HPDE6-E6E7 (cell line): ENCODE results near the gene ARHGAP26.

Source experiments
- DNase-seq: peaks from one replicate; pipeline ENCODE4 v3.0.0; 2011; ENCODE audit warnings: missing footprints; ENCODE audit errors: extremely low spot score

The ARHGAP26 gene

GRCh38 chr5:143239882-143240518 is 469.8 kb downstream of the ARHGAP26 start:
- DNase-seq, result no peak

- DNase-seq, result no peak
Measured at GRCh38 chr5:143241892-143242291, 471.7 kb downstream of the ARHGAP26 start.

GRCh38 chr5:143243103-143243502 is 472.9 kb downstream of the ARHGAP26 start:
- no peak for DNase-seq

- DNase-seq, result peak; percentile 79
Measured at GRCh38 chr5:143244000-143244736, 474.0 kb downstream of the ARHGAP26 start.

- DNase-seq, result no peak
Measured at GRCh38 chr5:143244990-143245389, 474.8 kb downstream of the ARHGAP26 start.

- DNase-seq, result peak; percentile 96
Measured at GRCh38 chr5:143245929-143246561, 475.9 kb downstream of the ARHGAP26 start.

GRCh38 chr5:143247134-143247815 is 477.1 kb downstream of the ARHGAP26 start:
- no peak for DNase-seq

- no peak for DNase-seq
Measured at GRCh38 chr5:143248391-143248790, 478.2 kb downstream of the ARHGAP26 start.

- DNase-seq, result peak; percentile 57
Measured at GRCh38 chr5:143248822-143249579, 478.8 kb downstream of the ARHGAP26 start.

GRCh38 chr5:143249851-143250250 is 479.7 kb downstream of the ARHGAP26 start:
- no peak for DNase-seq

GRCh38 chr5:143251190-143251589 is 481.0 kb downstream of the ARHGAP26 start:
- no peak for DNase-seq

GRCh38 chr5:143251946-143252345 is 481.8 kb downstream of the ARHGAP26 start:
- no peak for DNase-seq

GRCh38 chr5:143254819-143255218 is 484.6 kb downstream of the ARHGAP26 start:
- no peak for DNase-seq

- no peak for DNase-seq
Measured at GRCh38 chr5:143258559-143259253, 488.5 kb downstream of the ARHGAP26 start.

- no peak for DNase-seq
Measured at GRCh38 chr5:143259254-143259605, 489.1 kb downstream of the ARHGAP26 start.

- DNase-seq, result no peak
Measured at GRCh38 chr5:143261748-143262392, 491.7 kb downstream of the ARHGAP26 start.

GRCh38 chr5:143262393-143263174 is 492.4 kb downstream of the ARHGAP26 start:
- DNase-seq, result peak; percentile 43

- DNase-seq, result no peak
Measured at GRCh38 chr5:143263272-143263810, 493.2 kb downstream of the ARHGAP26 start.

- DNase-seq, result no peak
Measured at GRCh38 chr5:143265995-143266394, 495.8 kb downstream of the ARHGAP26 start.
